ENCODE data around the gene MAML2.

- TF ChIP-seq CTCF (conservative IDR thresholded peaks at IDR 0.05; ENCODE audit: low read depth in 2 of 2) (no peak), POLR2AphosphoS5 (IDR thresholded peaks at IDR 0.05; ENCODE audit: low read depth) (no peak), REST (IDR thresholded peaks at IDR 0.05; ENCODE audit: unreplicated experiment) (no peak), EZH2phosphoT487 (IDR thresholded peaks at IDR 0.05; ENCODE audit: unreplicated experiment) (no peak), EZH2 (IDR thresholded peaks at IDR 0.05; ENCODE audit: low read depth, unreplicated experiment) (no peak), CREB1 (CRISPR knock-in tag; IDR thresholded peaks at IDR 0.05; ENCODE audit: low read depth) (no peak), JUNB (IDR thresholded peaks at IDR 0.05; ENCODE audit: unreplicated experiment) (no peak), ZNF331 (CRISPR knock-in tag; IDR thresholded peaks at IDR 0.05; ENCODE audit: low read depth) (no peak), NANOG (IDR thresholded peaks at IDR 0.05; ENCODE audit: borderline replicate concordance) (no peak), ETS1 (IDR thresholded peaks at IDR 0.05) (no peak), STAT1 (IDR thresholded peaks at IDR 0.05; ENCODE audit: unreplicated experiment) (no peak), ZNF114 (CRISPR knock-in tag; IDR thresholded peaks at IDR 0.05) (no peak), ZNF462 (CRISPR knock-in tag; IDR thresholded peaks at IDR 0.05) (no peak)
Observed at GRCh38 chr11:96306600-96306932, 36.4 kb downstream of the MAML2 start.

Data from GM23338 (cell line).